Sigmoid colon (tissue), 3 donors: ENCODE results near the gene CRTC3.

Experiments
- POLR2A ChIP-seq, 2 donors: fragments of 450-650 bp; IDR thresholded peaks; one replicate each; pipeline ENCODE4 v1.6.1; 2016; ENCODE audit warnings: antibody characterized with exemption in 2 of 2, mild to moderate bottlenecking in 2 of 2, moderate library complexity in 2 of 2
- TF ChIP-seq, protein P1 (sequence below), 4 experiments: fragments of 450-650 bp in 3 of 4; fragments of 200-600 bp in 1 of 4; IDR thresholded peaks; one replicate each; pipeline ENCODE4 v1.5.1; 2016 to 2019; ENCODE audit warnings: antibody characterized with exemption in 4 of 4, mild to moderate bottlenecking in 3 of 4, moderate library complexity in 2 of 4

DNA sequence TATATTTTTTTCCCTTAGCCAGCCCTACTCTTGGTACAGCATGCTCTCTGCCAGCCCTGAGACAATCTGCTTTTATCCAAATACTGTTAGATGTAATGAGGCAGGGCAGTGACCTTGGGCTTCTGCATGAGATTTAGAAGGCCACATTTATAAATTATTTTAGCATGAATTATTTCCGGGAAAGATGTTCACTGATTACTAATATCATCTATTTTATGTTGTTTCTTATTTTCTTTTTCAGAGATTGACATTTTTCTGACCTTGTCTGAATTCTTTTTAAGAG, 23.1 kb downstream of the CRTC3 start:
- no peak for TF ChIP-seq POLR2A (IDR thresholded peaks at IDR 0.05)
- TF ChIP-seq, protein P1, sequence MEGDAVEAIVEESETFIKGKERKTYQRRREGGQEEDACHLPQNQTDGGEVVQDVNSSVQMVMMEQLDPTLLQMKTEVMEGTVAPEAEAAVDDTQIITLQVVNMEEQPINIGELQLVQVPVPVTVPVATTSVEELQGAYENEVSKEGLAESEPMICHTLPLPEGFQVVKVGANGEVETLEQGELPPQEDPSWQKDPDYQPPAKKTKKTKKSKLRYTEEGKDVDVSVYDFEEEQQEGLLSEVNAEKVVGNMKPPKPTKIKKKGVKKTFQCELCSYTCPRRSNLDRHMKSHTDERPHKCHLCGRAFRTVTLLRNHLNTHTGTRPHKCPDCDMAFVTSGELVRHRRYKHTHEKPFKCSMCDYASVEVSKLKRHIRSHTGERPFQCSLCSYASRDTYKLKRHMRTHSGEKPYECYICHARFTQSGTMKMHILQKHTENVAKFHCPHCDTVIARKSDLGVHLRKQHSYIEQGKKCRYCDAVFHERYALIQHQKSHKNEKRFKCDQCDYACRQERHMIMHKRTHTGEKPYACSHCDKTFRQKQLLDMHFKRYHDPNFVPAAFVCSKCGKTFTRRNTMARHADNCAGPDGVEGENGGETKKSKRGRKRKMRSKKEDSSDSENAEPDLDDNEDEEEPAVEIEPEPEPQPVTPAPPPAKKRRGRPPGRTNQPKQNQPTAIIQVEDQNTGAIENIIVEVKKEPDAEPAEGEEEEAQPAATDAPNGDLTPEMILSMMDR (IDR thresholded peaks at IDR 0.05): no peak
